ENCODE results near the gene GRM8. TPM values are rescaled to one million over a fixed set of nuclear protein-coding genes. Genes with fewer than 3 reads are reported as not detected.

The GRM8 gene
- polyA plus RNA-seq, 1 donor from 2014 or later = 1.5 TPM

GRCh38 chr7:127177156-127177555 is 75.6 kb downstream of the GRM8 start:
- H3K9me2 ChIP-seq (ENCODE audit: insufficient read depth, low read length) = no peaks in the 10 kb centered on the region
- no peak overlapping the region for H3K9ac ChIP-seq (ENCODE audit: low read length)
- no peak overlapping the region for H2AFZ ChIP-seq (ENCODE audit: low read depth, low read length)
- H3K27ac ChIP-seq (ENCODE audit: low read length) = no peak overlapping the region
- no peaks in the 10 kb centered on the region for H3K36me3 ChIP-seq (ENCODE audit: insufficient read depth, low read length)
- H3K4me2 ChIP-seq (ENCODE audit: low read length) = no peak overlapping the region
- TF ChIP-seq EZH2 (IDR thresholded peaks at IDR 0.05; ENCODE audit: borderline replicate concordance, insufficient read depth, low read length, poor library complexity, severe bottlenecking) = no peak
- TF ChIP-seq POLR2AphosphoS5 (IDR thresholded peaks at IDR 0.05) = no peak
- no peak for TF ChIP-seq CTCF (IDR thresholded peaks at IDR 0.05; ENCODE audit: poor library complexity, severe bottlenecking)
- TF ChIP-seq MXI1 (conservative IDR thresholded peaks at IDR 0.05; ENCODE audit: poor library complexity, severe bottlenecking) = no peak
- TF ChIP-seq TAF1 (IDR thresholded peaks at IDR 0.05; ENCODE audit: low read depth) = no peak
- TF ChIP-seq REST (IDR thresholded peaks at IDR 0.05; ENCODE audit: borderline replicate concordance) = no peak
- TF ChIP-seq EP300 (conservative IDR thresholded peaks at IDR 0.05; ENCODE audit: poor library complexity, severe bottlenecking) = no peak
- TF ChIP-seq SMC3 (conservative IDR thresholded peaks at IDR 0.05; ENCODE audit: poor library complexity) = no peak
- no peak for TF ChIP-seq RAD21 (conservative IDR thresholded peaks at IDR 0.05)
- H3K9me3 ChIP-seq (ENCODE audit: low read length) = no peaks in the 10 kb centered on the region
- no peaks in the 10 kb centered on the region for H3K27me3 ChIP-seq (ENCODE audit: insufficient read depth, low read depth, low read length)
- no peak overlapping the region for H3K4me3 ChIP-seq (ENCODE audit: low read length)
- no peaks in the 10 kb centered on the region for H4K20me1 ChIP-seq (ENCODE audit: insufficient read depth)
- no peaks in the 10 kb centered on the region for H3K79me2 ChIP-seq (replicated peaks; ENCODE audit: insufficient read depth, low read length)
- H3F3A ChIP-seq (ENCODE audit: insufficient read depth, low read length, poor library complexity, severe bottlenecking) = no peaks in the 10 kb centered on the region

- Histone ChIP-seq H3K27ac (ENCODE audit: low read length) (no peak overlapping the region), H3K27me3 (ENCODE audit: insufficient read depth, low read depth, low read length) (no peaks in the 10 kb centered on the region), H2AFZ (ENCODE audit: low read depth, low read length) (no peak overlapping the region)
These were observed 90.4 kb downstream of the GRM8 start for GRCh38 chr7:127162366-127162765.

More at GRCh38 chr7:127162366-127162765, 90.4 kb downstream of the GRM8 start:
- Histone ChIP-seq H3K9ac (ENCODE audit: low read length) (no peak overlapping the region), H3K4me3 (ENCODE audit: low read length) (no peak overlapping the region), H3K4me2 (ENCODE audit: low read length) (no peak overlapping the region), H4K20me1 (ENCODE audit: insufficient read depth) (no peaks in the 10 kb centered on the region), H3K36me3 (ENCODE audit: insufficient read depth, low read length) (no peaks in the 10 kb centered on the region), H3K79me2 (replicated peaks; ENCODE audit: insufficient read depth, low read length) (no peaks in the 10 kb centered on the region), H3K9me3 (ENCODE audit: low read length) (no peaks in the 10 kb centered on the region), H3F3A (ENCODE audit: insufficient read depth, low read length, poor library complexity, severe bottlenecking) (no peaks in the 10 kb centered on the region), H3K9me2 (ENCODE audit: insufficient read depth, low read length) (no peaks in the 10 kb centered on the region)
- TF ChIP-seq RAD21 (conservative IDR thresholded peaks at IDR 0.05) (no peak), REST (IDR thresholded peaks at IDR 0.05; ENCODE audit: borderline replicate concordance) (peak; percentile 51)

Measured in neural cell (in vitro differentiated cells).